GM23338 (cell line): Measurements from ENCODE around the gene GDPD5. TPM values are rescaled to one million over a fixed set of nuclear protein-coding genes. Genes with fewer than 3 reads are reported as not detected.

Experiments
- ATAC-seq: fragments of 200-7000 bp; cut with Tn5 transposase; 3 replicates; pipeline ENCODE4 v1.9.1; 2020
- DNase-seq: peaks from one replicate; pipeline ENCODE4 v3.0.0-alpha.2; 2015; ENCODE audit warnings: low spot score
- H2AFZ ChIP-seq: fragments of 200-600 bp; sonication (generic); 2 replicates; pipeline ENCODE4 v1.8.0; 2016; ENCODE audit warnings: antibody characterized with exemption, mild to moderate bottlenecking, moderate library complexity
- H3F3A ChIP-seq: fragments of 200-600 bp; sonication (generic); replicated peaks from 2 replicates; pipeline ENCODE4 v1.8.0; 2017; ENCODE audit warnings: antibody characterized with exemption, mixed run types, low read depth
- H3K27ac ChIP-seq: fragments of 200-600 bp; sonication (generic); 2 replicates; pipeline ENCODE4 v1.6.1; 2016; ENCODE audit warnings: low read depth
- H3K27me3 ChIP-seq: fragments of 200-600 bp; sonication (generic); 2 replicates; pipeline ENCODE4 v1.8.0; 2016; ENCODE audit warnings: mild to moderate bottlenecking, mixed run types, moderate library complexity; ENCODE audit not compliant: insufficient read depth
- H3K36me3 ChIP-seq: fragments of 200-600 bp; sonication (generic); 2 replicates; pipeline ENCODE4 v1.8.0; 2016; ENCODE audit warnings: mild to moderate bottlenecking; ENCODE audit not compliant: insufficient read depth
- H3K4me1 ChIP-seq: fragments of 200-600 bp; sonication (generic); 2 replicates; pipeline ENCODE4 v1.8.0; 2016; ENCODE audit warnings: mild to moderate bottlenecking, moderate library complexity; ENCODE audit not compliant: insufficient read depth
- H3K4me2 ChIP-seq: fragments of 200-600 bp; sonication (generic); 2 replicates; pipeline ENCODE4 v1.7.1; 2017; ENCODE audit warnings: mixed run types
- H3K4me3 ChIP-seq: fragments of 200-600 bp; sonication (generic); 2 replicates; pipeline ENCODE4 v1.6.1; 2016; ENCODE audit warnings: mixed run types
- H3K79me2 ChIP-seq: fragments of 200-600 bp; sonication (generic); replicated peaks from 2 replicates; pipeline ENCODE4 v1.8.0; 2017; ENCODE audit warnings: mild to moderate bottlenecking; ENCODE audit not compliant: insufficient read depth
- H3K9me2 ChIP-seq: fragments of 200-600 bp; sonication (generic); 2 replicates; pipeline ENCODE4 v1.8.0; 2017; ENCODE audit not compliant: insufficient read depth
- H4K20me1 ChIP-seq: fragments of 200-600 bp; sonication (generic); replicated peaks from 2 replicates; pipeline ENCODE4 v1.8.0; 2017; ENCODE audit warnings: mild to moderate bottlenecking; ENCODE audit not compliant: insufficient read depth
- H3K27ac Mint-ChIP-seq: 2 replicates; pipeline ENCODE4 v1.8.0; 2020; ENCODE audit warnings: inconsistent platforms, mild to moderate bottlenecking, moderate library complexity, mixed read lengths
- H3K27me3 Mint-ChIP-seq: 3 replicates; pipeline ENCODE4 v1.8.0; 2022; ENCODE audit warnings: low read depth, mild to moderate bottlenecking, moderate library complexity, mixed read lengths, inconsistent platforms; ENCODE audit not compliant: insufficient read depth, poor library complexity
- H3K36me3 Mint-ChIP-seq: 3 replicates; pipeline ENCODE4 v1.8.0; 2021; ENCODE audit warnings: low read depth, mild to moderate bottlenecking, inconsistent platforms, moderate library complexity, mixed read lengths
- H3K4me1 Mint-ChIP-seq: 3 replicates; pipeline ENCODE4 v1.8.0; 2020; ENCODE audit warnings: mild to moderate bottlenecking, inconsistent platforms, mixed read lengths
- H3K4me3 Mint-ChIP-seq: 3 replicates; pipeline ENCODE4 v1.8.0; 2021; ENCODE audit warnings: moderate library complexity, mild to moderate bottlenecking, inconsistent platforms, mixed read lengths
- H3K9me3 Mint-ChIP-seq: 3 replicates; pipeline ENCODE4 v1.8.0; 2020; ENCODE audit warnings: moderate library complexity, mild to moderate bottlenecking, inconsistent platforms, mixed read lengths
- CREB1 ChIP-seq: fragments of 250-450 bp; sonication (Bioruptor Pico); IDR thresholded peaks from 2 replicates; pipeline ENCODE4 v1.5.0; 2020; ENCODE audit warnings: low read depth, mild to moderate bottlenecking, moderate library complexity
- ETS1 ChIP-seq: IDR thresholded peaks from 2 replicates; pipeline ENCODE4 v1.6.1; 2016; ENCODE audit warnings: antibody characterized with exemption
- EZH2 ChIP-seq: fragments of 200-600 bp; sonication (generic); IDR thresholded peaks from one replicate; pipeline ENCODE4 v1.8.0; 2017; ENCODE audit warnings: antibody characterized with exemption, mild to moderate bottlenecking, low read depth; ENCODE audit not compliant: unreplicated experiment
- EZH2phosphoT487 ChIP-seq: fragments of 200-600 bp; sonication (generic); IDR thresholded peaks from one replicate; pipeline ENCODE4 v1.8.1; 2018; ENCODE audit warnings: antibody characterized with exemption; ENCODE audit not compliant: unreplicated experiment
- JUNB ChIP-seq: IDR thresholded peaks from one replicate; pipeline ENCODE4 v1.6.1; 2016; ENCODE audit warnings: antibody characterized with exemption; ENCODE audit not compliant: unreplicated experiment
- NANOG ChIP-seq: IDR thresholded peaks from 2 replicates; pipeline ENCODE4 v1.6.1; 2016; ENCODE audit warnings: antibody characterized with exemption, borderline replicate concordance
- POLR2AphosphoS5 ChIP-seq: IDR thresholded peaks from 2 replicates; pipeline ENCODE4 v1.6.1; 2016; ENCODE audit warnings: antibody characterized with exemption, low read depth
- REST ChIP-seq: IDR thresholded peaks from one replicate; pipeline ENCODE4 v1.6.1; 2018; ENCODE audit warnings: antibody characterized with exemption; ENCODE audit not compliant: unreplicated experiment
- STAT1 ChIP-seq: IDR thresholded peaks from one replicate; pipeline ENCODE4 v1.6.1; 2016; ENCODE audit warnings: antibody characterized with exemption; ENCODE audit not compliant: unreplicated experiment
- ZNF114 ChIP-seq: fragments of 250-450 bp; sonication (Bioruptor Pico); IDR thresholded peaks from 2 replicates; pipeline ENCODE4 v1.5.0; 2020; ENCODE audit warnings: mild to moderate bottlenecking, moderate library complexity
- ZNF331 ChIP-seq: fragments of 250-450 bp; sonication (Bioruptor Pico); IDR thresholded peaks from 2 replicates; pipeline ENCODE4 v1.5.0; 2020; ENCODE audit warnings: low read depth, mild to moderate bottlenecking, moderate library complexity
- polyA plus RNA-seq: library from polyadenylated mRNA; unstranded; fragments of >200 nt; fragmentation: Nextera tagmentation; extraction: Ambion mirVana; gene quantifications from 2 replicates; pipeline ENCODE4 v1.2.1, GENCODE V29; 2016
- total RNA-seq: library from RNA; depleted of rRNA; stranded (reverse); fragments of >200 nt; shearing (Covaris generic); gene quantifications from 2 replicates; pipeline ENCODE4 v1.2.3, GENCODE V29; 2014
- TF ChIP-seq, protein P1 (sequence below), 2 experiments: fragments of 200-600 bp in 1 of 2; sonication (generic) in 1 of 2; conservative IDR thresholded peaks; 2 replicates each; pipeline versions ENCODE4 v1.5.1 to v1.6.1; 2016 to 2017; ENCODE audit warnings: antibody characterized with exemption in 2 of 2, low read depth in 2 of 2, mild to moderate bottlenecking in 2 of 2, moderate library complexity in 1 of 2

The GDPD5 gene
- total and polyA plus RNA-seq, 2 experiments from 2014 or later: 1.6 to 4.9 TPM

DNA sequence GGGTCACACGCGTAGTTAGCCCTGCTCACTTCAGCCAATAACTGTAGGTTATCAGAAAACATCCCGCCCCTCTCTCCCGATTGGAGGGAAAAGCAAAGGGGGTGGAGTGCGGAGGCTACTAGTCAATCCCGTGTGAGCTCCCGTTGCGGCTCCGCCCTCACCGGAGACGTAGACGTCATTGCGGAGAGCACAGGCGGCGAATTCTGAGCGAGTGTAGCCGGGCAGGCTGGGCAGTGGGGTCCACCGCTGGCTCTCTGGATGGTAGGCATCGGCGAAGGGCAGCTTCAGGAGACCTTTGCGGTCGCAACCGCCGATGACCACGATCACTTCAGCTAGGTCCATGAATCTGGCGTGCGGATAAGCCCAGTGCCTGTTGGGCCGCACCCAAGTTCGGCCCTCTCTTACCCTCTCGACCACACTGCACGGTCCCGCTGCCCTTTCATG lies 97.4 kb downstream of the GDPD5 start (continued):
- TF ChIP-seq REST: no peak
- TF ChIP-seq EZH2phosphoT487: no peak

DNA sequence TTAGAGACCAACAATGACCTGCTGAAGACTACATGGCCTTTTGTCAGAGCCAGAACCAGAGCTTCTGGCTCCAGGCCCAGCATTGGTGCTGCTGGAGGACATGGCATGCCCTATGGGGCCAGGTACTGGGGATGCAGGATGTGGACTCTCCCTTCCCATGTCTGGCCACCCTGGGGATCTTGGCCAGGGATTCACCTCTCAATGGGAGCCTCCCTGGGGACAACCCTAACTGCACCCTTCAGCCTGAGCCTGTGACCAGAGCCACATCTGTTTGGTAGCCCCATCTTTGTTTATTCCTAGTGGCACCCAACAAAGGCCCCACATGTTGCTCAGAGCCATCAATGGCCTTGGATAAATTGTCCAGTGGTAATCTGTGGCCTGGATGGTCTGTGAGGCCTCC lies 98.6 kb downstream of the GDPD5 start:
- Mint-ChIP-seq H3K27me3 (peaks cover 51% of the 10 kb centered on the region), H3K4me1 (peaks cover 24% of the 10 kb centered on the region), H3K27ac (no peak overlapping the region), H3K36me3 (peaks cover 24% of the 10 kb centered on the region), H3K4me3 (no peak overlapping the region), H3K9me3 (peaks cover 21% of the 10 kb centered on the region)
- Histone ChIP-seq H3K4me2 (no peak overlapping the region), H2AFZ (no peak overlapping the region), H3K9me2 (no peaks in the 10 kb centered on the region), H4K20me1 (no peaks in the 10 kb centered on the region; the same call in 1 of the 2 replicates), H3K27me3 (peaks cover 53% of the 10 kb centered on the region), H3F3A (peaks cover 6% of the 10 kb centered on the region; the same call in 1 of the 2 replicates), H3K4me3 (no peak overlapping the region), H3K79me2 (no peaks in the 10 kb centered on the region), H3K4me1 (peaks cover 13% of the 10 kb centered on the region), H3K27ac (no peak overlapping the region), H3K36me3 (no peaks in the 10 kb centered on the region)
- DNase-seq: no peak
- ATAC-seq: no peak
- TF ChIP-seq NANOG (no peak), POLR2AphosphoS5 (no peak), ZNF114 (no peak), JUNB (no peak), REST (no peak), EZH2phosphoT487 (no peak), STAT1 (no peak), ZNF331 (CRISPR knock-in tag) (no peak), CREB1 (no peak), ETS1 (no peak), EZH2 (no peak)
- TF ChIP-seq, protein P1, sequence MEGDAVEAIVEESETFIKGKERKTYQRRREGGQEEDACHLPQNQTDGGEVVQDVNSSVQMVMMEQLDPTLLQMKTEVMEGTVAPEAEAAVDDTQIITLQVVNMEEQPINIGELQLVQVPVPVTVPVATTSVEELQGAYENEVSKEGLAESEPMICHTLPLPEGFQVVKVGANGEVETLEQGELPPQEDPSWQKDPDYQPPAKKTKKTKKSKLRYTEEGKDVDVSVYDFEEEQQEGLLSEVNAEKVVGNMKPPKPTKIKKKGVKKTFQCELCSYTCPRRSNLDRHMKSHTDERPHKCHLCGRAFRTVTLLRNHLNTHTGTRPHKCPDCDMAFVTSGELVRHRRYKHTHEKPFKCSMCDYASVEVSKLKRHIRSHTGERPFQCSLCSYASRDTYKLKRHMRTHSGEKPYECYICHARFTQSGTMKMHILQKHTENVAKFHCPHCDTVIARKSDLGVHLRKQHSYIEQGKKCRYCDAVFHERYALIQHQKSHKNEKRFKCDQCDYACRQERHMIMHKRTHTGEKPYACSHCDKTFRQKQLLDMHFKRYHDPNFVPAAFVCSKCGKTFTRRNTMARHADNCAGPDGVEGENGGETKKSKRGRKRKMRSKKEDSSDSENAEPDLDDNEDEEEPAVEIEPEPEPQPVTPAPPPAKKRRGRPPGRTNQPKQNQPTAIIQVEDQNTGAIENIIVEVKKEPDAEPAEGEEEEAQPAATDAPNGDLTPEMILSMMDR (conservative IDR thresholded peaks at IDR 0.05; ENCODE audit: low read depth in 2 of 2): no peak
